ENCODE data around the gene DIRAS1. TPM values are rescaled to one million over a fixed set of nuclear protein-coding genes. Genes with fewer than 3 reads are reported as not detected.

DIRAS1 gene
- total RNA-seq, 1 donor from 2014 or later: 10.8 TPM

Other genes starting within 250 kb of the DIRAS1 start
- gene GADD45B, start 245.2 kb downstream of the DIRAS1 start, total RNA-seq: 4.9 and 5.1 TPM in 2 replicates
- gene GNG7, start 18.7 kb downstream of the DIRAS1 start, total RNA-seq: 9.9 and 11.3 TPM in 2 replicates
- 22.7 and 23.8 TPM in 2 replicates for gene SLC39A3, start 18.6 kb upstream of the DIRAS1 start, total RNA-seq
- gene SGTA, start 61.9 kb upstream of the DIRAS1 start, total RNA-seq: 74.1 and 77.5 TPM in 2 replicates
- 103 and 108 TPM in 2 replicates for gene THOP1, start 64.1 kb upstream of the DIRAS1 start, total RNA-seq
- 12.1 and 14.1 TPM in 2 replicates for gene ZNF554, start 98.5 kb upstream of the DIRAS1 start, total RNA-seq
- gene ZNF555, start 120.1 kb upstream of the DIRAS1 start, total RNA-seq: 13.3 and 13.7 TPM in 2 replicates
- not detected in 2 replicates for gene ZNF556, start 146.0 kb upstream of the DIRAS1 start, total RNA-seq
- 3.8 and 5.3 TPM in 2 replicates for gene ZNF57, start 179.6 kb upstream of the DIRAS1 start, total RNA-seq
- 6.3 and 7.1 TPM in 2 replicates for gene ZNF77, start 223.6 kb upstream of the DIRAS1 start, total RNA-seq